ENCODE measurements around the gene TFF2.
A peak's percentile ranks its signal among the peaks of the same experiment; 100 is the strongest.

The TFF2 gene, protein sequence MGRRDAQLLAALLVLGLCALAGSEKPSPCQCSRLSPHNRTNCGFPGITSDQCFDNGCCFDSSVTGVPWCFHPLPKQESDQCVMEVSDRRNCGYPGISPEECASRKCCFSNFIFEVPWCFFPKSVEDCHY

GRCh38 chr21:42350927-42351426 is at the start of gene TFF2:
TFF2 (minus strand) TSS chr21:42350994; CDS start chr21:42350957, 37 bp downstream.
- no peak for DNase-seq (ENCODE audit: low spot score)

DNA sequence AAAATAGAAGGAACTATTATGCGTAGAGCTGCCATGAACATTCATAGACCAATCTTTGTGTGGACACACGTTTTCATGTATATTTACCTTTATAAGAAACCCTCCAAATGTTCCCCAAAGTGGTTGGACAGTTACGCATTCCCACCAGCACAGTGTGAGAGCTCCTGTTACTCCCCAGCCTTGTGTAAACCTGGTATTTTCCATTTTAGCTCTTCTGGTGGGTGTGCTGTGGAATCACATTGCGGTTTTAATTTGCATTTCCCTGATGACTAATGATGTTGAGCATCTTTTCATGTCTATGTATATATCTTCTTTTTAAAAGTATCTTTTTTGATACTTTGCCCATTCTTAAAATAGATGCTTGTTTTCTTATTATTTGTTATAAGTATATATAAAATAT is 49.7 kb upstream of the TFF2 start:
- DNase-seq (ENCODE audit: low spot score) = peak; percentile 56

DNA sequence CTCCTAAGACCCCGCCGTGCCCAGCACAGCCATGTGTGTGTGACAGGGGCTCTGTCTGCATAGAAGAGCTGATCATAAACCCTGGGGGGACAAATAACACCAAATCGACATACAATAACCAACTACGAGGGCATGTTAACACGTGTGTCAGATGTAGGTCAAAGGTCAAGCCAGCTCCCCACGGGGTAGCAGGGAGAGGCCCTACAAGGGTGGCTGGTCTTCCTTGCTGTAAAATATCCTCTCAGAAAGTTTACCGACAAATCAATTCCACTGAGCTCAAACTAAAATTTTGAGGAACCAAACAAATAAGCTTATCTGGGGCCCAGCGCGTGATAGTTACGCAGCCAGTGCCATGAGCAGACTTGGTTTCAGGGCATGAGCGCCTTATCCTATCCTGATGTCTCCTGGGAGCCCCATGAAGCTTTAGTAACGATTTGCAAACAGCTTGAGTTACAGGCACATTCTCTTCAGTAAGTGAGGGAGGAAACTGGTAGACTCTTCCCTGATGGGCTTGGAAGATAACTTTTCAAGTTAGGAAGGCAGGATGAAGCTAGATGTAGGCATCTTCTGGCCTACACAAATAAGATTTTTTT is 47.7 kb upstream of the TFF2 start:
- no peak for DNase-seq (ENCODE audit: low spot score)

DNA sequence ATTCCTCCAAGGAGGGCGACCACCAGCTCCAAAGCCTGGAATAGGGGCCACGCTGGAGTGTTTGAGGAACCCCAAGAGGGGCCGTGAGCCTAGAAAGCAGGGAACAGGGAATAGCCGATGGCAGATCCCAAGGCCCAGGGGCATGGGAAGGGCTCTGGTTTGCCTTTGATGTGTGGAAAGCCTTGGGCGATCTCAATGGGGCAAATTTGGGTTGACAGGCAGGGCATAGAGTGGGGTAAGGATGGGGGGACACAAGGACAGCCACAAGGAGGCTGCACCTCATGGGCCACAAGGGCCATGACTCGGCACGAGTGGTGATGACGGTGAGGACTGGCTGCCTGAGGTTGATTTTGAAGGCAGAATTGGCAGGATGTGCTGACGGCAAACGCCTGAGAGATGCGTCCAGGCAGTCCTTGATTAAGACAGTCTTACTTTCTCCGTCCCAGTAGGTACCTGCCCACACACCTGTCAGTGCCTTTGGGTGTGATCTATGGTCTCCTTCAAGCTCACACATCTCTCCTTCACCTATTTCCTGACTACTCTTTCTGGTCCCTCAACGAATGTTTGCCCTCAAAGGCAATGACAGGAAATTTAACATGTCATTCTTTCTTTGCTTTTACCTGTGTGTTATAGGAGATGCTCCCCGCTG is 47.1 kb upstream of the TFF2 start:
- DNase-seq (ENCODE audit: low spot score) = no peak

- no peak for DNase-seq (ENCODE audit: low spot score)
Observed at GRCh38 chr21:42396799-42397745, 46.3 kb upstream of the TFF2 start.

DNA sequence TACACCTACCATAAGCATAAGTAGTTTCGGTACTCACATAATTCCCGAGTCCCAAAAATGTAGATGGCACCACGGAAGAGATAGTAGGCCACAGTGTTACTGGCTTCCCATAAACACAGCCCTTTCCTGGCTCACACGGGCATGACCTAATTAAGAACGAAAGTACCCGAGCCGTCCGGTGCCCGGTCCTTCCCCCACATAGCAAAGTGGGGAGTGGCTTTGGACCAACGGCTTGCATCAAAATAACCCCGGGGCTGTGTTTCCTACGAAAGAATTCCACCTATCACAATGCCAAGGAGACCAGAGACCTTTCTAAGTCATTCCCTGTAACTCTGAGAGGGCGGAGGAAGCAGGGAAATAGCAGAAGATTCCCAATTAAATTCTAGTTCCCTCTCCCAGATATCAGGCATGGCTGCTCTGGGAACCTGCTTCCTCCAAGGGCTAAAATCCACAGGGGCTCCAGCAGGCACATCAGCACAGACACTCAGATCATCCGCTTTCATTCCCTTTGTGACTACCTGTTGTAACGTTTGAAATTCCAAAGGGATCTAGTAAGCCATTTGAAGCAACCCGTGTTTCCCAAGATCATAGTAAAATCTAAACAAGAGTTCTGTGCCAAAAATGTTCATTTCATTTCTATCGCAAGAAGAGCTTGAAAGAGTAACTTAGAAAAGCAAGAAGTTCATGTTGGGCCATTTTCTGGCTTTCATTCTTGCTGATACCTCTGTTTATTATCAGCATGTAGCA is 45.3 kb upstream of the TFF2 start, which contains the start of gene TMPRSS3:
TMPRSS3 (minus strand) TSS at position 148 of the 747 bp plus-strand sequence. CDS start 635 bp downstream, outside the sequence.
- no peak for DNase-seq (ENCODE audit: low spot score)

DNA sequence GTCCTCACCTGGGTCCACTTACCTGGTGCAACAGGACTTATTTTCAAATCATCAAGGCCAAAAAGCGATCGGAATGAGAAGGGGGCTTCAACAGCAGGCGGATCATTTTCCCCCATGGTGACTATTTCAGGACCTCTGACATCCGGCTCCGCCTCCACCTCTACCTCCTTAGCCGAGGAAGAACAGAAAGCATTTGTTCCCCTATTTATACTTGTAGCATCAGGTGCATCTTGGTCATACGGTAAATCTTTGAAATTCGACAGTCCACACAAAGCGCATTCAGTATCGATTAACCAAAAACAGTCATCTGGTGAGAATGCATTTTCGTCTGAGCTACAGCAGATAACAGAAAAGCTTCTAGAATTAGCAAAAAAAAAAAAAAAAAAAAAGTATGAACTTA is 44.5 kb upstream of the TFF2 start:
- DNase-seq (ENCODE audit: low spot score) = no peak

DNA sequence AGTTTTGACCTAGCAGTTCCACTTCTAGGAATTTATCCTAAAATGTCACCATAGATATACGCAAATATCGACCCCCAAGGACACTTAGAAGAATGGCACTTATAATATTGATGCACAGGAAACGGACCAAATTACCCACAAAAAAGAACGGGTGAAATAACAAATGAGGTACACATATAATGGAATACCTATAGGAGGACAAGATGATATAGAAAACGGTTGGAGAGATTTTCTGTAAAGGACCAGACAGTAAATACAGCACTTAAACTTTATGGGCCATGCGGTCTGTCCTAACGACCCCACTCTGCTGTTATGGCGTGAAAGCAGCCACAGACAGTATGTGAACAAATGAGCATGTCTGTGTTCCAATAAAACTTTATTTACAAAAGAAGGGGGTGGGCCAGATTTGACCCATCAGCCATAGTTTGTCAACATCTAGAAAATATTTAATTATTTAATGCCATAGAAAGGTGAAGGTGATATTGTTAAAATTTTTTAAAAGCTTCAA is 42.7 kb upstream of the TFF2 start:
- no peak for DNase-seq (ENCODE audit: low spot score)

GRCh38 chr21:42392731-42393442 is 42.1 kb upstream of the TFF2 start:
- peak; percentile 53 for DNase-seq (ENCODE audit: low spot score)

GRCh38 chr21:42391297-42391696 is 40.5 kb upstream of the TFF2 start:
- no peak for DNase-seq (ENCODE audit: low spot score)

GRCh38 chr21:42390696-42391095 is 39.9 kb upstream of the TFF2 start:
- no peak for DNase-seq (ENCODE audit: low spot score)

DNA sequence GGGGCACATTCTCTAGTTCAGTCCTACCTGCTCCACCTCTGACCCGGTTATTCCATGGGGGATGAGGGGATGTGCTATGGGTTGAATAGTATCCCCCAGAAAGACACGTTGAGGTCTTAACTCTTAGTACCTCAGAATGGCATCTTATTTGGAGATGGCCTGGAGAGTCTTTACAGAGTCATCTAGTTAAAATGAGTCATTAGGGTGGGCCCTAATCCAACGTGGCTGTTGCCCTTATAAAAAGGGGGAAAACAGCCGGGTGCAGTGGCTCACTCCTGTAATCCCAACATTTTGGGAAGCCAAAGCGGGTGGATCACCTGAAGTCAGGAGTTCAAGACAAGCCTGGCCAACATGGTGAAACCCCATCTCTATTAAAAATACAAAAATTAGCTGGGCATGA is 39.4 kb upstream of the TFF2 start:
- no peak for DNase-seq (ENCODE audit: low spot score)

- DNase-seq (ENCODE audit: low spot score) = no peak
Observed at GRCh38 chr21:42389449-42389835, 38.6 kb upstream of the TFF2 start.

DNA sequence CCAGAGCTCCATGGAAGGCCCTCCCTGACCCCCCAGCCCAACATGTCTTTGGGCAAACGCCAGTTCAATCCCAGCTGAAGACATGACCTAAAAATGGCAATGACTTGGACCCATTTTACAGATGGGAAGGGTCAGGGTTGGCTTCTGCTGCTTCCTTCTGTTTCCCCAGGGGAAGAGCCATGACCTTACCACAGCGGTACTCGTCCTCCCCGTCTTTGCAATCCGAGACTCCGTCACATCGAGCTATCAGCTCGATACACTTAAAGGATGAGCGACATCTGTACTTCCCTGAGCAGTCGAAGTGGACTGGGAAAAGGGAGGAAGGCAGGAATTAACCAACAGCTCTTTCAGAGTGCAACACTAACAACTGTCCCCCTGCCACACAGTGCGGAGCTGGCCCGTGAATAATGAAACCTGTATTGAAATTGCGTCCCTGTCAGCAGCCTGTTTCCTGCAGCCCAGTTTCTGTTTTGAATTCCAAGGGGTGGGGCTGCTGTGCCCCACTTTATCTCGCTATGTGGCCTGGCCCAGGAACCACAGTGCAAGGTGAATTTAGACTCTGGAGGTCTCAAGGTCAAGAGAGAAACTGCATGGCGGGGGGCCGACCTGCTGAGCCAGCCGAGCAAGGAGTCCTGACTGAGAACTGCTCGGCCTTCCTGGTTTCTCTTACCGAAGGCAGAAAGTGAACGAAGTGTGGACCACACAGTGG is 38.1 kb upstream of the TFF2 start:
- no peak for DNase-seq (ENCODE audit: low spot score)

DNA sequence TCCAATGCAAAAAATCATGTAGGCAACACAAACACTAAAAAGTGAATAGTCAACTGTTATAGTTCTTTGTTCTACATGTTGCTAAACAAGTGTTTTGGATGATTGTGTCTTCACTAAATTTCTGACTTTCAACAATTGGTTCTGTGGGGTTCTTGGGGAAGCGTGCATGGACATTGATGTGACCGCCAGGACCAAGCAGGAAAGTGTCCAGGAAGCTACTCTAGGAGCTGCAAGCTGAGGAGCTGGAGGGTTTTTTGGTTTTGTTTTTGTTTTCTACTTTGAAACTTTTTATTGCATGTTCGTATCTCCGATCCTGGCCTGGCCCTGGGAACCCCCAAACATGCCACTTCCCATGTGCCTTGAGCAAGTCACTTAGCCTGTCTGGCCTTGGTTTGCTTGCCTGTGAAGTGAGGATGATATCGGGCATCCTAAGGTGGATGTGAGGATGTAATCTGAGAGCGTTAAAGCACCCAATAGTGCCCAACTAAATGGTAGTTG is 37.1 kb upstream of the TFF2 start:
- no peak for DNase-seq (ENCODE audit: low spot score)

GRCh38 chr21:42387164-42387563 is 36.4 kb upstream of the TFF2 start:
- no peak for DNase-seq (ENCODE audit: low spot score)

GRCh38 chr21:42386034-42386591 is 35.3 kb upstream of the TFF2 start:
- DNase-seq (ENCODE audit: low spot score) = no peak

DNA sequence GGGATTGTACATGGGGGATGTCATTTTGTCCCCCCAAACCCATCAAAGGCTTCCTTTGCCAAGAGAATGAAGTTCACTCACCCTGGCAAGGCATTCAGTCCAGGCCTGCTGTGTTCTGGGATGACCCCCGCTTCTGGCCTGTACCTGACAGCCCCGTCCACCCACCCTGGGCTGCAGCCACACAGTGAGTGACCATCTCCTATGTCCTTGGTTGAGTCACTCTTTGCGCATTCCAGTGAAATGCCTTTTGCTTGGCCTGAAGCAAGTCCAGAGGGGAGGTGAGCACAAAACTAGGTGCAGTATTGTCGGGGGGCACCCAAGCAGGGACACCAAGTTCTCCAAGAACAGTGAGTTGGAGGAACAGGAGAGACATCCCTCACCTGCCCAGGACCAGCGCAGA is 34.8 kb upstream of the TFF2 start:
- no peak for DNase-seq (ENCODE audit: low spot score)

- no peak for DNase-seq (ENCODE audit: low spot score)
Observed at GRCh38 chr21:42384989-42385388, 34.2 kb upstream of the TFF2 start.

Data from activated CD4-positive, alpha-beta T cell treated with anti-CD3 and anti-CD28 coated beads, Interleukin-2, Interleukin-4, amounts not matched to agents 100 ng/mL and 50 ng/mL, durations not matched to agents 16 hours and 8 hours (primary cell).